Upper lobe of right lung (tissue), 1 donor: ENCODE measurements around the gene SLC51A. TPM values are rescaled to one million over a fixed set of nuclear protein-coding genes. Genes with fewer than 3 reads are reported as not detected.

ENCODE experiments used
- ATAC-seq: fragments of 200-7000 bp; cut with Tn5 transposase; one replicate; pipeline ENCODE4 v1.9.1; 2020; ENCODE audit warnings: mild to moderate bottlenecking, moderate library complexity
- DNase-seq: peaks from one replicate; pipeline ENCODE4 v3.0.0-alpha.2; 2020
- H3K27ac ChIP-seq: fragments of 200-600 bp; one replicate; pipeline ENCODE4 v1.8.0; 2022
- H3K27me3 ChIP-seq: fragments of 200-600 bp; one replicate; pipeline ENCODE4 v1.8.0; 2022; ENCODE audit warnings: mild to moderate bottlenecking
- H3K36me3 ChIP-seq: fragments of 200-600 bp; one replicate; pipeline ENCODE4 v1.8.0; 2022
- H3K4me1 ChIP-seq: fragments of 200-600 bp; one replicate; pipeline ENCODE4 v1.8.0; 2022
- H3K4me3 ChIP-seq: fragments of 200-600 bp; one replicate; pipeline ENCODE4 v1.8.0; 2022; ENCODE audit warnings: mild to moderate bottlenecking
- H3K9me3 ChIP-seq: fragments of 200-600 bp; one replicate; pipeline ENCODE4 v1.8.0; 2022
- intact Hi-C: fragments of 100-400 bp; cut with DNase I; formaldehyde crosslinking; loops from one replicate; pipeline ENCODE4 v1.11.0; 2022
- total RNA-seq: library from RNA; stranded (reverse); fragmentation: NEBNext Ultra II Directional; extraction: Animal tissue kit (Norgen Biotek cat#: 25700); gene quantifications from one replicate; pipeline ENCODE4 v1.2.1, GENCODE V29; 2021
- TF ChIP-seq, protein P1 (sequence below): fragments of 200-600 bp; IDR thresholded peaks from one replicate; pipeline ENCODE4 v1.8.0; 2022; ENCODE audit warnings: antibody characterized with exemption
- donor health status: DM: no; HTN: yes; CAD: no; lungs with severe emphysema.

SLC51A gene
- total RNA-seq, 1 donor from 2014 or later, result not detected

DNA sequence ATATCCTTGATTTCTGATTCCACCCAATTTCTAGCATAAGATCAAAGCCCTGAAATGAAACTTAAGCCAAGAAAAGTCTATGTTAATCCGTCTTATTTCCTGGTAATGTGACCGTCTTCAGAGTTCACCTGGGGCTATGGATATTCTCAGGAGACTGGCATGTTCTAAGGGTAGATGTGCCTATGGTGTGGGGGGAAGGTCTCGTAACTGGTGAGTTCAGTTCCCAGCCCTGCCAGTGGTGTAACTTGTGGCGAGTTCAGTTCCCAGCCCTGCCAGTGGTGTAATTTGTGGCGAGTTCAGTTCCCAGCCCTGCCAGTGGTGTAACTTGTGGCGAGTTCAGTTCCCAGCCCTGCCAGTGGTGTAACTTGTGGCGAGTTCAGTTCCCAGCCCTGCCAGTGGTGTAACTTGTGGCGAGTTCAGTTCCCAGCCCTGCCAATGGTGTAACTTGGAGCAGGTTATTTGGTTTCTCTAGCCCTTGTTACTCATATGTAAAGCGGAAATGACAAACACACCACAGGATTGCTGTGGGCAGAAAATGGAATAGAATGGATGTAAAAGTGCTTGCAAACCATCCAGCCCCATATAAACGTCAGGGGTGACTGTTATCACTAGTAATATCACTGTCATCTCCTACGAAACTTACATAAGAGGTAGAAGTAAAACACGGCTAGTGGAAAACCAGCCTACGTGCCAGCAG is 30.4 kb downstream of the SLC51A start:
- Histone ChIP-seq H3K4me1 (no peaks in the 10 kb centered on the region), H3K36me3 (peaks cover 38% of the 10 kb centered on the region), H3K4me3 (no peak overlapping the region), H3K9me3 (no peaks in the 10 kb centered on the region), H3K27me3 (no peaks in the 10 kb centered on the region), H3K27ac (no peak overlapping the region)
- DNase-seq, result no peak
- intact Hi-C loops, result no loop called here
- TF ChIP-seq, protein P1, sequence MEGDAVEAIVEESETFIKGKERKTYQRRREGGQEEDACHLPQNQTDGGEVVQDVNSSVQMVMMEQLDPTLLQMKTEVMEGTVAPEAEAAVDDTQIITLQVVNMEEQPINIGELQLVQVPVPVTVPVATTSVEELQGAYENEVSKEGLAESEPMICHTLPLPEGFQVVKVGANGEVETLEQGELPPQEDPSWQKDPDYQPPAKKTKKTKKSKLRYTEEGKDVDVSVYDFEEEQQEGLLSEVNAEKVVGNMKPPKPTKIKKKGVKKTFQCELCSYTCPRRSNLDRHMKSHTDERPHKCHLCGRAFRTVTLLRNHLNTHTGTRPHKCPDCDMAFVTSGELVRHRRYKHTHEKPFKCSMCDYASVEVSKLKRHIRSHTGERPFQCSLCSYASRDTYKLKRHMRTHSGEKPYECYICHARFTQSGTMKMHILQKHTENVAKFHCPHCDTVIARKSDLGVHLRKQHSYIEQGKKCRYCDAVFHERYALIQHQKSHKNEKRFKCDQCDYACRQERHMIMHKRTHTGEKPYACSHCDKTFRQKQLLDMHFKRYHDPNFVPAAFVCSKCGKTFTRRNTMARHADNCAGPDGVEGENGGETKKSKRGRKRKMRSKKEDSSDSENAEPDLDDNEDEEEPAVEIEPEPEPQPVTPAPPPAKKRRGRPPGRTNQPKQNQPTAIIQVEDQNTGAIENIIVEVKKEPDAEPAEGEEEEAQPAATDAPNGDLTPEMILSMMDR, result no peak
- peak; percentile 36 for ATAC-seq

DNA sequence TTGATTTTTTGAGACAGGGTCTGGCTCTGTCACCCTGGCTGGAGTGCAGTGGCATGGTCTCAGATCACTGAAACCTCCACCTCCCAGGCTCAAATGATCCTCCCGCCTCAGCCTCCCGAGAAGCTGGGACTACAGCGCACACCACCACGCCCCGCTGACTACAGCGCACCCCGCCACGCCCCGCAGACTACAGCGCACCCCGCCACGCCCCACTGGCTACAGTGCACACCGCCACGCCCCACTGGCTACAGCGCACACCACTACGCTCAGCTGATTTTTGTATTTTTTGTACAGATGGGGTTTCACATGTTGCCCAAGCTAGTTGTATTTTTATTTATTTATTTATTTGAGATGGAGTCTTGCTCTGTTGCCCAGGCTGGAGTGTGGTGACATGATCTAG is 35.6 kb downstream of the SLC51A start:
- Histone ChIP-seq H3K4me1 (no peaks in the 10 kb centered on the region), H3K4me3 (no peak overlapping the region), H3K36me3 (peaks cover 43% of the 10 kb centered on the region), H3K27me3 (no peaks in the 10 kb centered on the region), H3K27ac (no peak overlapping the region), H3K9me3 (no peaks in the 10 kb centered on the region)
- TF ChIP-seq, protein P1, result no peak
- intact Hi-C loops, result no loop called here
- ATAC-seq, result peak; percentile 45
- DNase-seq, result no peak

DNA sequence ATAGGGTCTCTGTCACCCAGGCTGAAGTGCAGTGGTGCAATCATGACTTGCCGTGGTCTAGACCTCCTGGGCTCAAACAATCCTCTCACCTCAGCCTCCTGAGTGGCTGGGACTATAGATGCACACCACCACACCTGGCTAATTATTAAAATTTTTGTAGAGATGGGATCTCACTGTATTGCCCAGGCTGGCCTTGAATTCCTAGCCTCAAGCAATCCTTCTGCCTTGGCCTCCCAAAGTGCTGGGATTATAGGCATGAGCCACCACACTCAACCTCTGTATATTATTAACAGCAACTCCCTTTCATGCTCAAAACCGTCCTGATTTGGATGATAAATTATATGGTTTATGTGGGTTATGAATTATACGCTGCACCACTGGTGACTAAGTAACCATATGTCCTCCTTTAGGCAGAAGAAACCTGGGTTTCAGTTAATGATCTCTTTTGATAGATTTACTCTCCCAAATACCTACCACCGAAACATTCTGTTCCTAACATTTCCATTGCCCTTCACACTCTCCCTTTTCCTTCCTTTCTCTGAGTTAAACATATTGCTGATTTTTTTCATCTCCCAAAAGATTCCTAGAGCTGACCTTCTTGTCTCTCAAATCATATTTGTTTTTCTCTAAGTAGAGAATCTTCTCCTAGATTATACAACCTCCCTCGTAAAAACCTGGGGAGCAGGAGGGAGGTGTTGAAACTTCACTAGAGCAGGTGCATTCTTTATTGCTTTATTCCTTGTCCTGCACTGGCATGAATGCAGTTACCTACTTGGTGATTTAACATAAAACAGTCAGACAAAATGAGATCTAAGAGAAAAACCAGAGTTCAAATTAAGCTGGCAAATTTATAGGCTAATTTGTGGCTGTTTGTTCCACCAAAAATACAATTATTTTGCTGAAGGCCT is 38.3 kb downstream of the SLC51A start:
- no peak for ATAC-seq
- Histone ChIP-seq H3K9me3 (no peaks in the 10 kb centered on the region), H3K27me3 (no peaks in the 10 kb centered on the region), H3K4me3 (no peak overlapping the region), H3K27ac (no peak overlapping the region), H3K36me3 (peaks cover 40% of the 10 kb centered on the region), H3K4me1 (no peaks in the 10 kb centered on the region)
- TF ChIP-seq, protein P1, result no peak
- DNase-seq, result no peak
- intact Hi-C loops, result no loop called here

DNA sequence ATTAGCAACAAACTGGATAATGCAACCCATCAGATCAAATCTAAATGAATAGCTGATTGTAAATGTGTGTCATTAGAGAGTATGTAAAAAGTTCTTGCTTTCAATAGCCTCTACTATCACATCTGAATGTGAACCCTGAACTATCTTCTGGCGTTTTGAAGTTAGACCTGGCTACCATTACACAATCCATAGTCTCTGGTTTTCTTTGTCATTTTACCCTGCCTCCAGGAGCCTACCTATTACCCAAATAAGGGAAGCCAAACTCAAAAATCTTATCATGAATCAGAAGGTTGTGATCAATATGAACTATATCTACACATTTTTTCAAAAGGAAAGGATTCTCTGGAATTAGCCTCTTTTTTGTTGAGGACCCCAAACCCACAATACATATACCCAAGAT is 39.4 kb downstream of the SLC51A start:
- intact Hi-C loops, result no loop called here
- Histone ChIP-seq H3K4me3 (no peak overlapping the region), H3K36me3 (peaks cover 45% of the 10 kb centered on the region), H3K4me1 (no peaks in the 10 kb centered on the region), H3K27ac (no peak overlapping the region), H3K9me3 (no peaks in the 10 kb centered on the region), H3K27me3 (no peaks in the 10 kb centered on the region)
- TF ChIP-seq, protein P1, result no peak
- DNase-seq (no peak), ATAC-seq (no peak)

DNA sequence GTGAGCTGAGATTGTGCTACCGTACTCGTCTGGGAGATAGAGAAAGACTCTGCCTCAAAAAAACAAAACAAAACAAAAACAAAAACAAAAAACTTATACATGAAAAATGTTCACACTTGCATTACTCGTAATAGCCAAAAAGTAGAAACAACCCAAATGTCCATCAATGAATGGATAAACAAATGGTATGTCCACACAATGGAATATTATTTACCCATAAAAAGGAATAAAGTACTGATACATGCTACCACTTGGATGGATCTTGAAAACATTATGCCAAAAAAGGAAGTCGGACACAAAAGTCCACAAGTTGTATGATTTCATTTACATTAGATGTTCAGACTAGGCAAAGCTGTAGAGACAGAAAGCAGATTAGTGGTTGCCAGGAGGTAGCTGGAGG is 44.5 kb downstream of the SLC51A start:
- no peaks in the 10 kb centered on the region for H3K9me3 ChIP-seq
- H3K27ac ChIP-seq, result no peak overlapping the region
- TF ChIP-seq, protein P1, result no peak
- intact Hi-C loops, result no loop called here
- ATAC-seq (no peak), DNase-seq (no peak)
- H3K36me3 ChIP-seq, result peaks cover 59% of the 10 kb centered on the region
- H3K27me3 ChIP-seq, result no peaks in the 10 kb centered on the region
- no peaks in the 10 kb centered on the region for H3K4me1 ChIP-seq
- no peak overlapping the region for H3K4me3 ChIP-seq
